Ascending aorta (tissue), 2 donors: ENCODE measurements around the gene GALNT12. TPM values are rescaled to one million over a fixed set of nuclear protein-coding genes. Genes with fewer than 3 reads are reported as not detected.

Experiments used
- DNase-seq, 2 donors: peaks; one replicate each; pipeline ENCODE4 v3.0.0-alpha.2; 2019; ENCODE audit warnings: low spot score in 2 of 2
- H3K27ac ChIP-seq, 2 donors: fragments of 200-600 bp; sonication (generic); one replicate each; pipeline ENCODE4 v1.5.1; 2016 to 2017; ENCODE audit warnings: mild to moderate bottlenecking in 1 of 2
- H3K27me3 ChIP-seq: fragments of 200-600 bp; sonication (generic); one replicate; pipeline ENCODE4 v1.5.1; 2017
- H3K36me3 ChIP-seq, 2 donors: fragments of 200-600 bp; sonication (generic); one replicate each; pipeline ENCODE4 v1.5.1; 2016
- H3K4me1 ChIP-seq, 2 donors: fragments of 200-600 bp; sonication (generic); one replicate each; pipeline ENCODE4 v1.5.1; 2016 to 2017; ENCODE audit warnings: mild to moderate bottlenecking in 1 of 2
- H3K4me3 ChIP-seq, 2 donors: fragments of 200-600 bp; sonication (generic); one replicate each; pipeline ENCODE4 v1.5.1; 2016 to 2017; ENCODE audit warnings: mild to moderate bottlenecking in 1 of 2
- H3K9me3 ChIP-seq, 2 donors: fragments of 200-600 bp; sonication (generic); one replicate each; pipeline ENCODE4 v1.5.1; 2016
- intact Hi-C: fragments of 100-400 bp; cut with DNase I; formaldehyde crosslinking; loops from one replicate; pipeline ENCODE4 v1.15.1; 2023
- total RNA-seq: library from RNA; depleted of rRNA; stranded (reverse); fragments of >200 nt; gene quantifications from one replicate; pipeline ENCODE4 v1.1.0, GENCODE V29; 2016
- TF ChIP-seq, protein P1 (sequence below), 3 experiments: fragments of 200-600 bp in 2 of 3; fragments of 450-650 bp in 1 of 3; sonication (generic) in 2 of 3; IDR thresholded peaks; one replicate each; pipeline ENCODE4 v1.5.1; 2016 to 2019; ENCODE audit warnings: antibody characterized with exemption in 3 of 3, mild to moderate bottlenecking in 1 of 3, moderate library complexity in 1 of 3

The GALNT12 gene
- total RNA-seq, 1 donor from 2014 or later = 0.53 TPM

- no peak overlapping the region for H3K4me3 ChIP-seq
- H3K4me1 ChIP-seq = peaks cover 0 to 3% of the 10 kb centered on the region in 2 donors
- H3K9me3 ChIP-seq = no peaks in the 10 kb centered on the region
- no peaks in the 10 kb centered on the region for H3K27me3 ChIP-seq
- H3K27ac ChIP-seq = no peak overlapping the region
- intact Hi-C loops = no loop called here
- H3K36me3 ChIP-seq = no peaks in the 10 kb centered on the region
- DNase-seq = peak in 1 of 2 donors; percentile 50
- TF ChIP-seq, protein P1, sequence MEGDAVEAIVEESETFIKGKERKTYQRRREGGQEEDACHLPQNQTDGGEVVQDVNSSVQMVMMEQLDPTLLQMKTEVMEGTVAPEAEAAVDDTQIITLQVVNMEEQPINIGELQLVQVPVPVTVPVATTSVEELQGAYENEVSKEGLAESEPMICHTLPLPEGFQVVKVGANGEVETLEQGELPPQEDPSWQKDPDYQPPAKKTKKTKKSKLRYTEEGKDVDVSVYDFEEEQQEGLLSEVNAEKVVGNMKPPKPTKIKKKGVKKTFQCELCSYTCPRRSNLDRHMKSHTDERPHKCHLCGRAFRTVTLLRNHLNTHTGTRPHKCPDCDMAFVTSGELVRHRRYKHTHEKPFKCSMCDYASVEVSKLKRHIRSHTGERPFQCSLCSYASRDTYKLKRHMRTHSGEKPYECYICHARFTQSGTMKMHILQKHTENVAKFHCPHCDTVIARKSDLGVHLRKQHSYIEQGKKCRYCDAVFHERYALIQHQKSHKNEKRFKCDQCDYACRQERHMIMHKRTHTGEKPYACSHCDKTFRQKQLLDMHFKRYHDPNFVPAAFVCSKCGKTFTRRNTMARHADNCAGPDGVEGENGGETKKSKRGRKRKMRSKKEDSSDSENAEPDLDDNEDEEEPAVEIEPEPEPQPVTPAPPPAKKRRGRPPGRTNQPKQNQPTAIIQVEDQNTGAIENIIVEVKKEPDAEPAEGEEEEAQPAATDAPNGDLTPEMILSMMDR (IDR thresholded peaks at IDR 0.05) = no peak
These were observed 80.5 kb downstream of the GALNT12 start for GRCh38 chr9:98887918-98888510.

DNA sequence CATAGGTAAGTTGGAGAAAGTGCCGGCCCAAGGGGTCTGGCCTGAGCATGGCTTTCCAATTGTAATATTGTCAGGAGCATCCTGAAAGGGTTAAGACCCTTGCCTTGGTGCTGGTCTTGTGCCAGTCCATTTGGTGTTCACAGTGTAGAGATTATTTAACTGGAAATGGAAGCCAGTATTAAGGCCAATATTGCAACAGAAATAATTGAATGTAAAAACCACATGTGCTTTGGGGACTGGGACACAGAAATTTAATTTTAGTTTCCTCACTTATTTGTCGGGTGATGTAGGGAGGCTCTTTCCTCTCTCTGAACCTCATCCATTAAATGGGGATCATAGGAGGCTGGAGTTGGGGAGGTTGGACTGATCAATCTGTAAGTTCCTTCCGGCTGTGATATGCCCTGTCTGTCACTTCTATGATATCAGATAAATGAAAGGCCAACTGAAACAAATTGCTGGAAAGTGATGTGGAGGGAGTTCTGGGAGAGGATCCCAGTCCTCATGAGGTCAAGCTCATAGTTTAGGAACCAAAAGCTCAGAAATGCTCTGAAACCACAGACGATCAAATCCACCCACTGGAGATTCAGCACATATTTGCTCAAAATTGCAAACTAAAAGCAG lies 81.4 kb downstream of the GALNT12 start:
- Histone ChIP-seq H3K27ac (no peak overlapping the region), H3K27me3 (no peaks in the 10 kb centered on the region), H3K4me1 (peaks cover 0 to 3% of the 10 kb centered on the region in 2 donors), H3K36me3 (no peaks in the 10 kb centered on the region), H3K4me3 (no peak overlapping the region), H3K9me3 (no peaks in the 10 kb centered on the region)
- TF ChIP-seq, protein P1 (IDR thresholded peaks at IDR 0.05) = no peak
- intact Hi-C loops = no loop called here
- DNase-seq = peak in 1 of 2 donors; percentile 60

DNA sequence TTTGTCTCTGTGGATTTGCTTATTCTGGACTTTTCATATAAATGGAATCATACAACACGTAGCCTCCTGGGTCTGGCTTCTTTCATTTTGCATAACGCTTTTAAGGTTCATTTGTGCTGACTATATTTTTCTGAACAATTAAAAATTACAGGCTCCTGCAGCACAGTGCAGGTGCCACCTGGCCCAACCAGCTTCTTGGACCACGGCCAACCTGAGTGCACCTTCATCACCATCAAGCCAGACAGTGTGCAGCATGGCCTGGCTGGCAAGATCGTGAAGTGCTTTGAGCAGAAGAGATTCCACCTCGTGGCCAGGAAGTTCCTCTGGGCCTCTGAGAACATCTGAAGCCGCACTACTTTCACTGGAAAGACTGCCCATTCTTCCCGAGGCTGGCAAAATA lies 82.8 kb downstream of the GALNT12 start:
- no peaks in the 10 kb centered on the region for H3K9me3 ChIP-seq
- no peak overlapping the region for H3K27ac ChIP-seq
- intact Hi-C loops = no loop called here
- H3K27me3 ChIP-seq = no peaks in the 10 kb centered on the region
- H3K4me1 ChIP-seq = peaks cover 0 to 3% of the 10 kb centered on the region in 2 donors
- H3K4me3 ChIP-seq = no peak overlapping the region
- DNase-seq = peak in 1 of 2 donors; percentile 30
- H3K36me3 ChIP-seq = no peaks in the 10 kb centered on the region
- TF ChIP-seq, protein P1 (IDR thresholded peaks at IDR 0.05) = no peak

GRCh38 chr9:98892288-98892687 lies 84.8 kb downstream of the GALNT12 start:
- no peaks in the 10 kb centered on the region for H3K4me1 ChIP-seq
- intact Hi-C loops = no loop called here
- H3K9me3 ChIP-seq = peaks cover 0 to 3% of the 10 kb centered on the region in 2 donors
- TF ChIP-seq, protein P1 (IDR thresholded peaks at IDR 0.05) = no peak
- no peak for DNase-seq
- no peaks in the 10 kb centered on the region for H3K27me3 ChIP-seq
- H3K27ac ChIP-seq = no peak overlapping the region
- no peaks in the 10 kb centered on the region for H3K36me3 ChIP-seq
- no peak overlapping the region for H3K4me3 ChIP-seq

DNA sequence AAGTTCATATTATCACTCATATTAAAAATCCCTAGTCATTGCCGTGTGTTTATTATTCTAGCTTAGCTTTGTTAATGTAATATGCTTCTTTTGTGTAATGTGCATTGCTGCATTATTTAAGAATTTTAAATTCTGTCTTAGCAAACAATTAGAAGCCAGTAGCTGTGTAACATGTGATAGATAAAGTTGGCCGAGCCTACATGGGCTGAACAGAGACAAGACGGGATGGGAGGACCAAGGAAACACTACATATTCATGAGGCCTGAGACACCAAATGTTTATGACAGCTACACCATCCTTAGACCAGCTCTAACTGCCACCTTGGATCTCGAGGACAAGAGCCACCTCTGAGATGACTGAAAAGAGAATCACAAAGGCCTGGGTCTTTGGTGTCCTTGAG lies 85.2 kb downstream of the GALNT12 start:
- no peak for DNase-seq
- Histone ChIP-seq H3K27me3 (no peaks in the 10 kb centered on the region), H3K36me3 (no peaks in the 10 kb centered on the region), H3K4me3 (no peak overlapping the region), H3K4me1 (no peaks in the 10 kb centered on the region), H3K9me3 (peaks cover 0 to 7% of the 10 kb centered on the region in 2 donors), H3K27ac (no peak overlapping the region)
- intact Hi-C loops = no loop called here
- TF ChIP-seq, protein P1 (IDR thresholded peaks at IDR 0.05) = no peak
